ENCODE data around the gene RNF14. TPM values are rescaled to one million over a fixed set of nuclear protein-coding genes. Genes with fewer than 3 reads are reported as not detected.

RNF14 gene
- total and polyA plus RNA-seq, 4 donors, result 22.9 to 50.6 (median 32.5) TPM

- Histone ChIP-seq H3K4me1 (ENCODE audit: control insufficient read depth in 4 of 4, insufficient read depth in 4 of 4, low read length in 3 of 4) (peaks cover 7 to 16% (median 10%) of the 10 kb centered on the region in 4 donors), H3K27ac (ENCODE audit: low read depth in 1 of 2, low read length in 2 of 2) (no peak overlapping the region), H3K36me3 (ENCODE audit: control insufficient read depth in 4 of 4, insufficient read depth in 3 of 4, low read depth in 1 of 4, low read length in 3 of 4) (peaks cover 12 to 50% (median 32%) of the 10 kb centered on the region in 4 donors), H3K9me3 (ENCODE audit: control insufficient read depth in 4 of 4, low read length in 3 of 4) (no peaks in the 10 kb centered on the region), H3K4me3 (ENCODE audit: low read depth in 1 of 3, low read length in 3 of 3) (no peak overlapping the region), H3K9ac (ENCODE audit: low read depth in 1 of 2, low read length in 2 of 2) (no peak overlapping the region), H3K27me3 (ENCODE audit: control insufficient read depth in 4 of 4, insufficient read depth in 4 of 4, low read length in 3 of 4) (no peaks in the 10 kb centered on the region)
- 94% methylated on average over 6 of the region's 6 CpGs for WGBS
- DNase-seq (ENCODE audit: low spot score), result no peak
- TF ChIP-seq HNF4A (conservative IDR thresholded peaks at IDR 0.05) (no peak), NR2F2 (IDR thresholded peaks at IDR 0.05) (no peak), SP1 (IDR thresholded peaks at IDR 0.05) (no peak), YY1 (IDR thresholded peaks at IDR 0.05) (no peak), RAD21 (IDR thresholded peaks at IDR 0.05) (no peak), HNF4G (IDR thresholded peaks at IDR 0.05) (no peak), FOXA2 (IDR thresholded peaks at IDR 0.05) (no peak), JUND (IDR thresholded peaks at IDR 0.05) (no peak), GABPA (IDR thresholded peaks at IDR 0.05 in 1 of 2, conservative IDR thresholded peaks at IDR 0.05 in 1 of 2) (no peak), MAX (IDR thresholded peaks at IDR 0.05) (no peak), ATF3 (IDR thresholded peaks at IDR 0.05) (no peak), CTCF (IDR thresholded peaks at IDR 0.05; ENCODE audit: low read depth, low read length, missing input control) (no peak), REST (IDR thresholded peaks at IDR 0.05) (no peak), EGR1 (IDR thresholded peaks at IDR 0.05; ENCODE audit: low read depth in 2 of 2) (no peak)
These were observed 7.3 kb downstream of the RNF14 start for GRCh38 chr5:141976176-141976575.

GRCh38 chr5:141978389-141978788, 9.5 kb downstream of the RNF14 start:
- H3K4me1 ChIP-seq (ENCODE audit: control insufficient read depth in 4 of 4, insufficient read depth in 4 of 4, low read length in 3 of 4), result peaks cover 7 to 23% (median 20%) of the 10 kb centered on the region in 4 donors
- H3K27ac ChIP-seq (ENCODE audit: low read depth in 1 of 2, low read length in 2 of 2), result no peak overlapping the region
- no peak for DNase-seq (ENCODE audit: low spot score)
- no peak for TF ChIP-seq MAX (IDR thresholded peaks at IDR 0.05)
- TF ChIP-seq RXRA (IDR thresholded peaks at IDR 0.05), result no peak
- no peak for TF ChIP-seq YY1 (IDR thresholded peaks at IDR 0.05)
- TF ChIP-seq HNF4G (IDR thresholded peaks at IDR 0.05), result peak; percentile 51
- TF ChIP-seq HNF4A (conservative IDR thresholded peaks at IDR 0.05), result peak; percentile 64 to 76
- H3K9ac ChIP-seq (ENCODE audit: low read depth in 1 of 2, low read length in 2 of 2), result no peak overlapping the region
- no peaks in the 10 kb centered on the region for H3K27me3 ChIP-seq (ENCODE audit: control insufficient read depth in 4 of 4, insufficient read depth in 4 of 4, low read length in 3 of 4)
- H3K36me3 ChIP-seq (ENCODE audit: control insufficient read depth in 4 of 4, insufficient read depth in 3 of 4, low read depth in 1 of 4, low read length in 3 of 4), result peaks cover 14 to 55% (median 34%) of the 10 kb centered on the region in 4 donors
- no peak overlapping the region for H3K4me3 ChIP-seq (ENCODE audit: low read depth in 1 of 3, low read length in 3 of 3)
- H3K9me3 ChIP-seq (ENCODE audit: control insufficient read depth in 4 of 4, low read length in 3 of 4), result no peaks in the 10 kb centered on the region

All from liver (tissue), 9 donors.